ENCODE measurements around the gene CD248.
"Not testable (repeated sequence)": the region's sequence is repeated elsewhere in the genome, so short reads cannot be mapped to it uniquely, and the experiment has no call there.

Gene CD248

DNA sequence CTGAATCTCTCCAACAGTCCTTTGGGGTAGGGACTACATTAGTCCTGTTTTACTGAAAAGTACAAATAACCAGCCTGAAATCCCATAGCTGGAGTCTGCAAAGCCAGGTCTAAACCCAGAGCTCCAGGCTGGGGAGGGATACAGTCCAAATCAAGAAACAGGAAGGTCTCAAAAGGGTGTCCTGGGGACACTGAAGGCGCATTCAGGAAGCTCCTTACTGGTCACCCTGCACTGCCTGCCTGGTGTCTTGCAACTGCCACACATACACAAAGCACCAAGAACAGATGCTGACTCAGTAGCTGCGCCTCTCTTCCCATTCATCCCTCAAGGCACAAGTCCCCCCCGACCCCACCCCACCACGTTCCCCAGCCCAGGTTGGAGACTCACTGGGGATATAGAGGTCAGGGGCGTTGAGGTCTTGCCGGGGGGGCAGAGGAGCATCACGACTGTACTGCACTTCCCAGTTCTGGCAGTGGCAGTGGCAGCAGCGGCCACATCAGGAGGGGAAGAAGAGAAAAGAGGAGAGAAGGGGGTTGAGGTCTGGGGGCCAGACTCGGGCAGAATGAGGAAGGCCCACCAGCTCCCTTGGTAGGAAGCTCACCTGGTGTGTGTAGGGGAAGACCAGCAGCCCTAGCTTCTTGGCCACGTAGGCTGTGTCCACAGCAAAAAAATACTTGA, 29.5 kb downstream of the CD248 start:
- no peak for DNase-seq

DNA sequence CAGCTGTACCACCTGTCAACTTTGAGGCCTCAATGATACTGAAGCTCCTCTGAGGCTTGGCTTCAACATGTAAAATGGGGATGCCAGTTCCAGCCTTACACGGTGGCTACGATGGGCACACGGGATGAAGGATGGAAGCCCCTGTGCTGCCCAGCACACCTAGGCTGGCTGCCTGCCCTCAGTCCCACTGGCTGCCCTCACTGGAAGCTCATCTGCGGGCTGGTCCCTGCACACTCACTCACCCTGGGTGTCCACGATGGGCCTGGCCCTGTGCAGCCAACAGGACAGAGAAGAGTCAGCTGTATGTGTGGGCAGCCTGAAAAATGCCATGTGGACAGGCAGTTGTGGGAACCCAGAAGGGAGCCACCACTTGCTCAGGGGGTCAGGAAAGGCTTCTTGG, 30.1 kb downstream of the CD248 start:
- no peak for DNase-seq

DNA sequence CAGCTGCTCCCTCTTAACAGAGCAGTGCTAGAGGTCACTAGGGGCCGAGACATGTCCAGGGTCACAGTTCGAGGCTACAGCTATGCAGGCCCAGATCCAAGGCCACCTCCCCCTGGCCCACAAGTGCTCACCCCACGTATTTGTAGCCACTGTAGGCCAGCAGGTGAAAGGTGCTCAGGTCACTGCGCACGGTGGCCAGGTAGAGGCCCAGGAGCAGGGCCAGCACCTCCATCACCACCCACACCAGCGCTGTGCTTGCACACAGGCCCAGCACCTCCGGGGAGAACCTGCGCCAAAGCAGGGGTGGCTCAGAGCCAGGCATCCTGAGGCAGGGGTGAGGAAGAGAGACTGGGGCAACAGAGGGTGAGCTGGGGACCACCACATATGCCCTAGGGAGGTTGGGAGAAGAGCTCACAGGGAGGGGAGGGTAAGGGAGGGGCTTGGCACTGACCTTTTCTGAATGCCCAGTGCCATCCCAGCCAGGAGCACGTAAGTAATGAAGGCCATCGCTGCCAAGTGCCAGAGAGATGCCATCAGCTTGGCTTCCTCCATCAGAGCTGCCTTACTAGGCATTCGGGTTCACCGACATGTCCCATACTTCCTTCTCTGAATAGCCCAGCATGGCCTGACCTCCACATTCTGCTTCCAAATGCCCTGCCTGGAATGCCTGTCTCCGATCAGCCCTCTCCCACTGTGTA, 31.4 kb downstream of the CD248 start:
- no peak for DNase-seq

GRCh38 chr11:66284526-66285078, 32.2 kb downstream of the CD248 start:
- DNase-seq: no peak

- no peak for DNase-seq
Measured at GRCh38 chr11:66283461-66284105, 33.3 kb downstream of the CD248 start.

DNA sequence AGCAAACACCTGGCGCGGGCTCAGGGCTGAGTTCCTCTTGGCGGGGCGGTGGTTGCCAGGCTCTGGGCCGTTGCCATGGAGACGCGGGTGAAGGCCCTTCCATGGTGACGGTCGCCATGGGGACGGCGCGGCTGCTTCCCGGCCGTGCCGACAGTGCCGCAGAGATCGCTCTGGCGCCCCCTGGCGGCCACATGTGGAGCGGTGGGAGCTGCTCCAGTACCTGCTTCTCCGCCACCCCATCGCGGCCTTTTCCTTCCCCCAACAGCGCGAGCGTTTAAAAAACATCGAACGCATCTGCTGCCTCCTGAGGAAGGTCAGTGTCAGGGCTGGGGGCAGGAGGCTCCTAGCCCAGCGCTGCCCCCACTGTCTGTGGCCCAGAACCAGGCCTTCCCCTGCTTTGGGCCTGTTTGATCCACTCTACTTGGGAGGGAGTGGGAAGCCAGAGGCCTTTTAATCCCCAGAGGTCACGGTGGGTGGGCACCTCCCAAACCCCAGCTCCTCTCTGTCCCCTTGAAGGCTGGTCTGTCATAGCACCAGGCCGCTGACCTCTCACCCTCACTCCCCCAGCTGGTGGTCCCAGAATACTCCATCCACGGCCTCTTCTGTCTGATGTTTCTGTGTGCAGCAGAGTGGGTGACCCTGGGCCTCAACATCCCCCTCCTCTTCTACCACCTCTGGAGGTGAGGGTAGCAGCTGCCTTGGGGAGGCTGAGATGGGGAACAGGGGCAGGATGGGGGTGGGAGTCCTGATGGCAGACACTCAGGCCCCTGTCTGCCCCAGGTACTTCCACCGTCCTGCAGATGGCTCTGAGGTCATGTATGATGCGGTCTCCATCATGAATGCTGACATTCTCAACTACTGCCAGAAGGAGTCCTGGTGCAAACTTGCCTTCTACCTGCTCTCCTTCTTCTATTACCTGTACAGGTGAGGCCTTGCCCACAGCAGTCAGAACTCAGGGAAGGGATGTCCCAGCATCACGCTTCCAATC, 34.1 kb downstream of the CD248 start:
- DNase-seq: peak; percentile 96

DNA sequence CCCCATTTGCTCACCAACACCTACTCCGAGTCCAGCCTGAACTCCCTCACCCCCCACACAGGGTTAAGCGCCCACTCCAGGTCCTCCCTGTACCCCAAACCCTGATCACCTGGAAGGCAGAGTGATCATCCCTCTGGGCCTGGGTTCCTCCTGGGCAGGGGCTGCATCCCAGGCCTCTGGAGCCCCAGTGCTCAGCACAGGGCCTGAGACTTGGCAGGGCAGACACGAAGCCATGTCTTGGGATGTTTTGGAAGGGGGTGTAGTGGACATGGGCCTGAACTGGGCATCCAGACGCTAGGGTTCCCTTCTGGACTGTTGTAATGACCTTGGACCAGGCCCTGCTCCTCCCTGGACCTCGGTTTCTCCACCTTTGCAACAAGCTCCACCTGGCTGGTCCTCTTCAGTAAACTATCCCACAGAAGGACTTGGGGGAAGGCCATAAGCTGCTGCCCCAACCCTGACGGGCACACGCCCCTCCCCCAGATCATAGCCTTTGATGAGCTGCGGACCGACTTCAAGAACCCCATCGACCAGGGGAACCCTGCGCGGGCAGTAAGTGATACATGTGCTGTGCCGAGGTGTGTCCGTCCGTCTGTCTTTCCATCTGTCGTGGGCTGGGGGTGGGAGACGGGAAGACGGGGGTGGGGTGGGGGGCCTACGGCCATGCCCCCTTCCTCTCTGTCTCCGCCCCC, 34.9 kb downstream of the CD248 start:
- no peak for DNase-seq

GRCh38 chr11:66281001-66281400, 35.8 kb downstream of the CD248 start:
- no peak for DNase-seq

- DNase-seq: no peak
Measured at GRCh38 chr11:66280428-66280827, 36.4 kb downstream of the CD248 start.

- DNase-seq: no peak
Measured at GRCh38 chr11:66279092-66279734, 37.6 kb downstream of the CD248 start.

DNA sequence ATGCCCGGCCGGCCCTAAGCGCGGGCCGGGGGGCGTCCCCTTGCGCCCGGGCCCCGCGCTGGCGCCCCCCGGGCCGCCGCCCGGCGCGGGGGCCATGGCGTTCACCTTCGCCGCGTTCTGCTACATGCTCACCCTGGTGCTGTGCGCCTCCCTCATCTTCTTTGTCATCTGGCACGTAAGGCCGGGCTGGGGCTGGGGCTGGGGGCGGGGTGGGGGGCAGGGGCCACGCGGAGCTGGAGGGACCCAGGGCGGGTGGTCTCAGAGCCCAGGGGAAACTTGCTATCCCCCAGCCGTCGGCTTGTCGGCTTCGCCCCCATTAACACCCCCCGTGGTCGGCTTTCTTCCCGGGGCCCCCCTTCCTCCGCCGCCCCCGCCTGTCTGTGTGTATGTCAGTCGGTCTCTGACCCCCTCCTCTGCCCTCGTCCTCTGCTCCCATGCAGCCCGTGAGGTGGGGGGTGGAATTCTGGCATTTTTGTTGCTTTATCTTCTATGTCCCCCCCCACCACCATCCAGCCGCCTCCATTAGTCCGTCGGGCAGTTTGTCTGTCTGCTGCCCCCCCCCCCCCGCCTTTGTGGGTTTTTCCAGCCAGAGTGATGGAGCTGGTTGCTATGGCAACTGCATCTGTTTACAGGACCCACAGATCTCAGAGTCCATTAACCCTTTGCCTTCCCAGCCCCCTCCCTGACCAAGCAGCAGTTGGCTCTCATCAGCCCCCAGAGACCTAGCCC, 38.3 kb downstream of the CD248 start:
- peak; percentile 16 for DNase-seq

DNA sequence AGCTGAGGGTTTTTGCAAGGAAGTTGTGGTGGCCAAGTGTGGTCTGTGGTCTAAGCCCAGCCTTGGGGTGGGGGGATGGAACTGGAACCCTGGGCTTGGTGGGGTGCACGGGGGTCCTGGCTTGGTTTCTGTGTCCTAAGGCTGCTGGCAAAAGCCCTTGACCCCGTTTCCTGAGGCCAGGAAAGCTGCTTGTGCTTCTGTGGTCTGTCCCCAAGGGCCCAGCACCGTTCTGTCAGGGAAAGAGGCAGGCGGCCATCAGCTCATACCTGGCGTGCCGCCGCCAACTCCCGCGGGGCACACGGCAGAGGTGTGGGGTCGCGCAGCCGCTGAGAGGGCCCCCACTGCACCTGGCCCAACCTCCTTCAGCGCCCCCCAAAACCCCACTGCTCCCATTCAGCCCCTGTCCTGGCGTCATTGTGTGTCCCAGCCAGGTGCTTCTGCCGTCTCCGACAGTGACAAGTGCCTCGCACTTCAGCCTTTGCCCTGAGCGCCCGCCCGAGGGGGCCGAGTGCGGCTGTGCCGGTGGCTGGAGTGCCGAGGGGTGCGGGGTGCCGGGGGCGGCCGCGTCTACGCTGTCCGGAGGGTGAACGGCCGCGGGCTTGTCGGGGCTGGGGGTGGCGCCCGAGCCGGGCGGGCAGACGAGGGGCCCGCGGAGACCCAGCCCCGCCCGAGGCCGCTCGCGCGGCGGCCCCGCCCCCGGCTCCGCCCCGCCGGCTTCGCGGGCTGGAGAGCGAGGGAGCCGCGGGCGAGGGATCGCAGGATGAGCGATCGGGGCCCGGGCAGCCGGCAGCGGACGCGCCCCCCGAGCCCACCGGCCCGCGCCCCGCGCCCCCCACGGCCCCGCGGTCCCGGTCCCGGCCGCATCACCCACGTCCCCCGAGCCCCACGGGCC, 39.1 kb downstream of the CD248 start, which contains the start of gene CNIH2:
CNIH2 (plus strand) TSS at position 705 of the 892 bp plus-strand sequence. CDS start 282 bp downstream, outside the sequence.
- DNase-seq: no peak

DNA sequence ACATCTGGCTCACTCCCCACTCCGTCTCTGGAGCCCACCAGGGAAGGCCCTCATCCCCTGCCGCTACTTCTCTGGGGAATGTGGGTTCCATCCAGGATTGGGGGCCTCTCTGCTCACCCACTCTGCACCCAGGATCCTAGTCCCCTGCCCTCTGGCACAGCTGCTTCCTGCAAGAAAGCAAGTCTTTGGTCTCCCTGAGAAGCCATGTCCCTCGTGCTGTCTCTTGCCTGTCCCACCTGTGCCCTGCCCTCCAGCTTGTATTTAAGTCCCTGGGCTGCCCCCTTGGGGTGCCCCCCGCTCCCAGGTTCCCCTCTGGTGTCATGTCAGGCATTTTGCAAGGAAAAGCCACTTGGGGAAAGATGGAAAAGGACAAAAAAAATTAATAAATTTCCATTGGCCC, 39.8 kb downstream of the CD248 start:
- not testable (repeated sequence) for DNase-seq

DNA sequence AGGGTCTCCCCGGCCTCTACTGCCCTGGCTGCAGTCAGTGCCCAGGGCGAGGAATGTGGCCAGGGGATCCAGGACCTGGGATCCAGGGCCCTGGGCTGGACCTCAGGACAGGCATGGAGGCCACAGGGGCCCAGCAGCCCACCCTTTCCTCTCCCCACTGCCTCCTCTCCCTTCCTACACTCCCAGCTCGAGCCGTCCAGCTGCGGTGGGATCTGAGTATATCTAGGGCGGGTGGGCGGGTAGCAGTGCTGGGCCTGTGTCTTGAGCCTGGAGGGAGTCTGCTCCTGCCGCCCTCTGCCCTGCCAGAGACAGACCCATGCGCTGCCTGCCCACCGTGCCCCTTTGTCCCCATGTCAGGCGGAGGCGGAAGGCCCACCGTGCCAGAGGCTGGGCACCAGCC, 40.2 kb downstream of the CD248 start:
- DNase-seq: not testable (repeated sequence)

DNA sequence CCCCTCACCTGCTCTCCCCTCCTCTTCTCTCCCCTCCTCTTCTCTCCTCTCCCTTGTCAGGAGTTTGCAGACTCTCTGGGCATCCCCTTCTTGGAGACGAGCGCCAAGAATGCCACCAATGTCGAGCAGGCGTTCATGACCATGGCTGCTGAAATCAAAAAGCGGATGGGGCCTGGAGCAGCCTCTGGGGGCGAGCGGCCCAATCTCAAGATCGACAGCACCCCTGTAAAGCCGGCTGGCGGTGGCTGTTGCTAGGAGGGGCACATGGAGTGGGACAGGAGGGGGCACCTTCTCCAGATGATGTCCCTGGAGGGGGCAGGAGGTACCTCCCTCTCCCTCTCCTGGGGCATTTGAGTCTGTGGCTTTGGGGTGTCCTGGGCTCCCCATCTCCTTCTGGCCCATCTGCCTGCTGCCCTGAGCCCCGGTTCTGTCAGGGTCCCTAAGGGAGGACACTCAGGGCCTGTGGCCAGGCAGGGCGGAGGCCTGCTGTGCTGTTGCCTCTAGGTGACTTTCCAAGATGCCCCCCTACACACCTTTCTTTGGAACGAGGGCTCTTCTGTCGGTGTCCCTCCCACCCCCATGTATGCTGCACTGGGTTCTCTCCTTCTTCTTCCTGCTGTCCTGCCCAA, 40.7 kb downstream of the CD248 start:
- DNase-seq: no peak

DNA sequence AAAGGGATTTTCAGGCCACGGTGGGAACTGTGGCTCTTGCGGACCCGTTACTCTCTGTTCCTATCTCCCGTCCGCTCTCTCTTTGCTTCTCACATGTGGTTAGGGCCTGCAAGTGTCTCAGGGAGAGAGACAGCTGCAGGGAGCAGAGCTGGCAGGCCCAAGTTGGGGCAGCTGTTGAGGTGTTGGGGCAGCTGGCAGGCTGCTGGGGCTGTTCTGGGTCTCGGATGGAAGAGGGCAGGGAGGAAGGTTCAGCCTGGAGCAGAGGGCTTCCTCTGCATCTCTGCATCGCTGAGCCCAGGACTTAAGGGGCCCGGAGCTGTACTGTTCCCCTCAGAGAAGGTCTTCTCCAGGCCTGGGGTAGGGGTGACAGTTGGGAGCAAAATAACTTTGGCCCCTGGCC, 41.4 kb downstream of the CD248 start:
- DNase-seq: no peak

DNA sequence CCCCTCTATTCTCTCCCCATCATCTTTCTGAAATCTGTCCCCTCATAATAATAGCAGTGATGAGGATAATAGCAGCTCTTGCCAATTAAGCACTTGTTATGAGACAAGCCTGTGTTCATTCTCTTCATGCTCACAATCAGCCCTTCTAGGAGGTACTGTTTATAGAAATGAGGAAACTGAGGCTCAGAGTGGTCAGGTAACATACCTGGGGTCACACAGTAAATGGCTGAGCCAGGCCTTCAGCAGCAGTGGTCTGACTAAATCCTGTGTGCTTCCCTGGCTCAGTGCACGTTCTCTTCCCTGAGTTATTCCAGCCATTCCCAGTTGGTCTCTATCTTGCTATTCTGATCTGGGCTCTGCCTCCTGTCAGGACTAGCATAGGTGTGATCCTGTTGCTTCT, 42.6 kb downstream of the CD248 start:
- no peak for DNase-seq

GRCh38 chr11:66272596-66272995, 44.2 kb downstream of the CD248 start:
- DNase-seq: no peak

GRCh38 chr11:66271816-66272215, 45.0 kb downstream of the CD248 start:
- DNase-seq: no peak
